A673 (cell line): ENCODE data around the gene GRIP1. TPM values are rescaled to one million over a fixed set of nuclear protein-coding genes. Genes with fewer than 3 reads are reported as not detected.

ENCODE experiments used
- BruUV-seq: library from RNA; stranded (reverse); fragments of 400-500 nt; replicated peaks from 2 replicates; lab custom pipeline; 2021; lab: Mats Ljungman, UMichigan
- CTCF ChIA-PET: fragments of 300-600 bp; sonication (Branson Sonifier 250); formaldehyde crosslinking; loops from one replicate; lab custom pipeline; 2022; ENCODE audit warnings: antibody characterized with exemption; lab: Charles Lee
- POLR2A ChIA-PET: fragments of 300-600 bp; sonication (Branson Sonifier 250); formaldehyde crosslinking; loops from one replicate; lab custom pipeline; 2022; ENCODE audit warnings: antibody characterized with exemption; ENCODE audit not compliant: low non-redundant PET; lab: Charles Lee
- DNase-seq: peaks from one replicate; pipeline ENCODE4 v3.0.0-alpha.2; 2015; ENCODE audit warnings: low spot score
- H3K27ac ChIP-seq: fragments of 200-600 bp; sonication (generic); 2 replicates; pipeline ENCODE4 v1.5.1; 2016; ENCODE audit warnings: mixed run types, low read depth, mild to moderate bottlenecking, mixed read lengths, antibody characterized with exemption, low read length; ENCODE audit not compliant: poor library complexity, severe bottlenecking
- H3K27me3 ChIP-seq: fragments of 200-600 bp; sonication (generic); replicated peaks from 2 replicates; pipeline ENCODE4 v1.6.1; 2017; ENCODE audit warnings: mixed run types, low read depth, mild to moderate bottlenecking, mixed read lengths, antibody characterized with exemption, low read length; ENCODE audit not compliant: insufficient read depth, poor library complexity
- H3K36me3 ChIP-seq: fragments of 200-600 bp; sonication (generic); 2 replicates; pipeline ENCODE4 v1.6.1; 2016; ENCODE audit warnings: mixed run types, mild to moderate bottlenecking, mixed read lengths, antibody characterized with exemption, low read length; ENCODE audit not compliant: insufficient read depth, poor library complexity, severe bottlenecking
- H3K4me1 ChIP-seq: fragments of 200-600 bp; sonication (generic); 2 replicates; pipeline ENCODE4 v1.6.1; 2017; ENCODE audit warnings: mixed run types, mild to moderate bottlenecking, mixed read lengths, antibody characterized with exemption, low read length; ENCODE audit not compliant: insufficient read depth, poor library complexity, severe bottlenecking
- H3K4me3 ChIP-seq: fragments of 200-600 bp; sonication (generic); 2 replicates; pipeline ENCODE4 v1.5.1; 2016; ENCODE audit warnings: low read depth, mixed run types, mild to moderate bottlenecking, mixed read lengths, low read length; ENCODE audit not compliant: poor library complexity, severe bottlenecking
- H3K9me3 ChIP-seq: fragments of 200-600 bp; sonication (generic); 2 replicates; pipeline ENCODE4 v1.6.1; 2016; ENCODE audit warnings: mixed run types, low read depth, mild to moderate bottlenecking, mixed read lengths, antibody characterized with exemption, low read length; ENCODE audit not compliant: poor library complexity, severe bottlenecking
- CTCF ChIP-seq: fragments of 300-800, 200-600 bp; sonication (generic); conservative IDR thresholded peaks from 2 replicates; pipeline ENCODE4 v1.5.1; 2017; ENCODE audit warnings: low read depth, mild to moderate bottlenecking, antibody characterized with exemption, low read length, moderate library complexity, mixed read lengths
- EZH2 ChIP-seq: fragments of 200-600 bp; sonication (generic); IDR thresholded peaks from 2 replicates; pipeline ENCODE4 v1.6.1; 2017; ENCODE audit warnings: borderline replicate concordance, low read depth, mild to moderate bottlenecking, mixed read lengths, antibody characterized with exemption, low read length; ENCODE audit not compliant: poor library complexity, severe bottlenecking
- intact Hi-C: fragments of 100-400 bp; cut with micrococcal nuclease; formaldehyde crosslinking; loops from one replicate; pipeline ENCODE4 v1.10.0; 2022; ENCODE audit not compliant: unreplicated experiment
- total RNA-seq: library from RNA; stranded (reverse); gene quantifications from 2 replicates; pipeline ENCODE4 v1.2.3, GENCODE V29; 2021

Gene GRIP1
- total RNA-seq, 1 experiment from 2014 or later = 3.6 TPM

- ChIA-PET POLR2A (no interaction called here), CTCF (no interaction called here)
- Histone ChIP-seq H3K4me1 (no peaks in the 10 kb centered on the region), H3K27me3 (peaks cover 78% of the 10 kb centered on the region), H3K27ac (no peak overlapping the region), H3K4me3 (no peak overlapping the region), H3K36me3 (no peaks in the 10 kb centered on the region), H3K9me3 (no peaks in the 10 kb centered on the region)
- TF ChIP-seq EZH2 (no peak), CTCF (no peak)
- BruUV-seq = no TSS peak
- no peak for DNase-seq
- intact Hi-C loops = no loop called here
Observed at GRCh38 chr12:66674495-66675122, 4.3 kb downstream of the GRIP1 start.

- CTCF ChIA-PET = no interaction called here
- POLR2A ChIA-PET = no interaction called here
- Histone ChIP-seq H3K4me3 (no peak overlapping the region), H3K9me3 (no peaks in the 10 kb centered on the region), H3K36me3 (no peaks in the 10 kb centered on the region), H3K27me3 (peaks cover 76% of the 10 kb centered on the region), H3K4me1 (no peaks in the 10 kb centered on the region), H3K27ac (no peak overlapping the region)
- no peak for DNase-seq
- intact Hi-C loops = no loop called here
- TF ChIP-seq EZH2 (no peak), CTCF (no peak)
- no TSS peak for BruUV-seq
Observed at GRCh38 chr12:66669541-66669940, 9.3 kb downstream of the GRIP1 start.

GRCh38 chr12:66668311-66668710 lies 10.6 kb downstream of the GRIP1 start:
- no peak overlapping the region for H3K27ac ChIP-seq
- no peaks in the 10 kb centered on the region for H3K4me1 ChIP-seq
- DNase-seq = no peak
- ChIA-PET CTCF (no interaction called here), POLR2A (no interaction called here)
- H3K27me3 ChIP-seq = peaks cover 70% of the 10 kb centered on the region
- no peaks in the 10 kb centered on the region for H3K9me3 ChIP-seq
- TF ChIP-seq EZH2 = no peak
- no peak for TF ChIP-seq CTCF
- no TSS peak for BruUV-seq
- H3K36me3 ChIP-seq = no peaks in the 10 kb centered on the region
- intact Hi-C loops = no loop called here
- H3K4me3 ChIP-seq = no peak overlapping the region
